Adrenal gland (tissue), 12 donors: ENCODE data around the gene OSCP1. TPM values are rescaled to one million over a fixed set of nuclear protein-coding genes. Genes with fewer than 3 reads are reported as not detected.

ENCODE experiments used
- DNase-seq, 7 donors: peaks; one replicate each; pipeline ENCODE4 v3.0.0-alpha.2; 2019 to 2020
- H3K27ac ChIP-seq, 5 donors: fragments of 200-600 bp; sonication (generic) in 4 of 5; 1 replicate in 3 of 5; 2 replicates in 2 of 5; pipeline versions ENCODE4 v1.5.1 to v1.8.0; 2016 to 2020; ENCODE audit warnings: mild to moderate bottlenecking in 1 of 5
- H3K27me3 ChIP-seq: fragments of 200-600 bp; 2 replicates; pipeline ENCODE4 v1.8.0; 2021
- H3K36me3 ChIP-seq, 2 donors: fragments of 200-600 bp; replicated peaks in 1 of 2; 1 replicate in 1 of 2; 2 replicates in 1 of 2; pipeline versions ENCODE4 v1.5.1 to v1.8.0; 2018 to 2022
- H3K4me1 ChIP-seq, 2 donors: fragments of 200-600 bp; replicated peaks in 1 of 2; 1 replicate in 1 of 2; 2 replicates in 1 of 2; pipeline versions ENCODE4 v1.5.1 to v1.8.0; 2018 to 2021
- H3K4me3 ChIP-seq, 4 donors: fragments of 200-600 bp; sonication (generic) in 3 of 4; one replicate each; pipeline ENCODE4 v1.5.1; 2016 to 2018
- H3K9me3 ChIP-seq, 3 donors: fragments of 200-600 bp; sonication (generic) in 1 of 3; replicated peaks in 1 of 3; 1 replicate in 2 of 3; 2 replicates in 1 of 3; pipeline versions ENCODE4 v1.5.1 to v1.8.0; 2016 to 2021
- POLR2A ChIP-seq, 2 donors: fragments of 450-650 bp; IDR thresholded peaks; one replicate each; pipeline ENCODE4 v1.6.1; 2017; ENCODE audit warnings: antibody characterized with exemption in 2 of 2, mild to moderate bottlenecking in 2 of 2, moderate library complexity in 1 of 2
- WGBS, 4 donors: extraction: QIAGEN DNeasy Blood & Tissue Kit in 2 of 4; methylation state at CpG; one replicate each; pipeline versions ENCODE4 v1.1.5 to v1.1.7; 2013 to 2017; 5-methylcytosine and 5-hydroxymethylcytosine counted together
- intact Hi-C, 2 donors: fragments of 100-400 bp; cut with DNase I; formaldehyde crosslinking; loops; one replicate each; pipeline versions ENCODE4 v1.14.1 to v1.15.0; 2022 to 2023
- polyA plus RNA-seq, 3 donors: library from polyadenylated mRNA; stranded (reverse); fragments of 200-250 nt in 2 of 3; fragments of 350-450 nt in 1 of 3; fragmentation: Illumina TruSeq in 1 of 3; extraction: RNeasy Lipid Tissue Mini Kit (QIAGEN cat#74804) in 1 of 3; gene quantifications; one replicate each; pipeline ENCODE4 v1.2.3, GENCODE V29; 2013 to 2014
- total RNA-seq, 9 donors: library from RNA; depleted of rRNA in 4 of 9; stranded (reverse); fragments of >200 nt in 4 of 9; fragments of 120-200 nt in 1 of 9; fragmentation: NEBNext Ultra II Directional in 1 of 9; extraction: Animal tissue kit (Norgen Biotek cat#: 25700) in 1 of 9; gene quantifications; one replicate each; pipeline versions ENCODE4 v1.1.0 to v1.2.4, GENCODE V29; 2013 to 2023
- TF ChIP-seq, protein P1 (sequence below), 6 experiments: fragments of 450-650 bp in 4 of 6; fragments of 200-600 bp in 2 of 6; sonication (generic) in 1 of 6; IDR thresholded peaks; 1 replicate in 5 of 6; 2 replicates in 1 of 6; pipeline versions ENCODE4 v1.5.1 to v1.8.0; 2016 to 2021; ENCODE audit warnings: antibody characterized with exemption in 6 of 6, mild to moderate bottlenecking in 2 of 6, moderate library complexity in 1 of 6
- donor health status: healthy with polysubstance abuse.
- donor health status: Bipolar disorder and iron deficiency.
- donor health status: DM: yes; HTN: yes; CAD: no.
- donor health status: DM: no; HTN: no; CAD: no.
- donor health status: DM: no; HTN: no; CAD: no.
- donor health status: DM: yes; HTN: yes; CAD: no.

The OSCP1 gene
- total and polyA plus RNA-seq, 12 donors: 5.5 to 29.9 (median 11.6) TPM

DNA sequence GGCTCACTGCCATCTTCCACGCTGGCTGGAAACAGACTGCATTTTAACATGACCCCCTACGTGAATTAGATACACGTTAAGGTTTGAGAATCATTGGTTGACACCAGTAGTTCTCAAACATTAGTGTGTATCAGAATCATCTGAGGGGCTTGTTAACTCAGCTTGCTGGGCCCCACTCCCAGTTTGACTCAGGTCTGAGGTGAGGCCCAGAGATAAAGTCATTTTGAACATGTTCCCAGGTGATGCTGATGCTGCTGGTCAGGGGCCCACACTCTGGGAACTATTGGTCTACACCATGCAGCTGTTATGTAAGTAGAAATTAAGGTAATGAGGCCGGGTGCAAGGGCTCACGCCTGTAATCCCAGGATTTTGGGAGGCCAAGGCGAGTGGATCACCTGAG, 53.9 kb downstream of the OSCP1 start:
- Histone ChIP-seq H3K4me3 (peak overlapping the region in 1 of 4 donors; percentile 64), H3K9me3 (no peaks in the 10 kb centered on the region), H3K27ac (no peak overlapping the region)

DNA sequence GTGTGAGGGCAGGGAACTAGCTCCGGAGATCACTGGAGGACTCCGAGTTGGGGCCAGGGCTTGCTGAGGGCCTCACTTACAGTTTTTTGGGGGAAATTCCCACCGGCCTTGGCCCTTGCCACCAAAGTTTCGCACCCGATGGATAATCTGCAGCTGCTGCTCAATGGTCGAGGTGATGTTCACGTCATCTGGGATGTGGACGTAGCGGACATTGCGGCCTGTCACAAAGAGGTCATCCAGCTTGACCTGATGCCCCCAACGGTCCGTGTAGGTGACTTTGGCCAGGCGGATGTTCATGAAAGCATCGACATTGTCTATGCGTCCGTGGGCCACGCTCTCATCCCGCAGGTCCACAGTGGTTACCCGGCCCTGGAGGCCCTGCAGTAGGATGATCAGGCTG, 56.6 kb downstream of the OSCP1 start:
- intact Hi-C loops: loop anchor here in 1 of 2 donors (10.0 kb wide), 1 partner anchor 249 kb away; the partner anchor contains the start of gene TRAPPC3
- peak in 1 of 7 donors; percentile 16 for DNase-seq
- no peak for TF ChIP-seq POLR2A (IDR thresholded peaks at IDR 0.05)
- TF ChIP-seq, protein P1, sequence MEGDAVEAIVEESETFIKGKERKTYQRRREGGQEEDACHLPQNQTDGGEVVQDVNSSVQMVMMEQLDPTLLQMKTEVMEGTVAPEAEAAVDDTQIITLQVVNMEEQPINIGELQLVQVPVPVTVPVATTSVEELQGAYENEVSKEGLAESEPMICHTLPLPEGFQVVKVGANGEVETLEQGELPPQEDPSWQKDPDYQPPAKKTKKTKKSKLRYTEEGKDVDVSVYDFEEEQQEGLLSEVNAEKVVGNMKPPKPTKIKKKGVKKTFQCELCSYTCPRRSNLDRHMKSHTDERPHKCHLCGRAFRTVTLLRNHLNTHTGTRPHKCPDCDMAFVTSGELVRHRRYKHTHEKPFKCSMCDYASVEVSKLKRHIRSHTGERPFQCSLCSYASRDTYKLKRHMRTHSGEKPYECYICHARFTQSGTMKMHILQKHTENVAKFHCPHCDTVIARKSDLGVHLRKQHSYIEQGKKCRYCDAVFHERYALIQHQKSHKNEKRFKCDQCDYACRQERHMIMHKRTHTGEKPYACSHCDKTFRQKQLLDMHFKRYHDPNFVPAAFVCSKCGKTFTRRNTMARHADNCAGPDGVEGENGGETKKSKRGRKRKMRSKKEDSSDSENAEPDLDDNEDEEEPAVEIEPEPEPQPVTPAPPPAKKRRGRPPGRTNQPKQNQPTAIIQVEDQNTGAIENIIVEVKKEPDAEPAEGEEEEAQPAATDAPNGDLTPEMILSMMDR (IDR thresholded peaks at IDR 0.05): no peak
- no peak overlapping the region for H3K27ac ChIP-seq
- peaks cover 0 to 35% of the 10 kb centered on the region in 2 donors for H3K36me3 ChIP-seq
- no peaks in the 10 kb centered on the region for H3K9me3 ChIP-seq
- peaks cover 7 to 15% of the 10 kb centered on the region in 2 donors for H3K4me1 ChIP-seq
- no peak overlapping the region for H3K4me3 ChIP-seq
- 87 to 96% (median 94%) methylated on average over 14 to 19 of the region's 19 CpGs for WGBS, 4 donors
- H3K27me3 ChIP-seq: no peaks in the 10 kb centered on the region

More for the DNA sequence above, 53.9 kb downstream of the OSCP1 start:
- intact Hi-C loops: loop anchor here in 1 of 2 donors (10.0 kb wide), 1 partner anchor 252 kb away; the partner anchor contains the start of gene TRAPPC3
- TF ChIP-seq, protein P1 (IDR thresholded peaks at IDR 0.05): no peak
- TF ChIP-seq POLR2A (IDR thresholded peaks at IDR 0.05): no peak
- no peak for DNase-seq
- 82 to 94% (median 92%) methylated on average over 6 of the region's 6 CpGs for WGBS, 4 donors
- H3K4me1 ChIP-seq: peaks cover 7 to 15% of the 10 kb centered on the region in 2 donors
- H3K36me3 ChIP-seq: peaks cover 0 to 30% of the 10 kb centered on the region in 2 donors
- no peaks in the 10 kb centered on the region for H3K27me3 ChIP-seq

DNA sequence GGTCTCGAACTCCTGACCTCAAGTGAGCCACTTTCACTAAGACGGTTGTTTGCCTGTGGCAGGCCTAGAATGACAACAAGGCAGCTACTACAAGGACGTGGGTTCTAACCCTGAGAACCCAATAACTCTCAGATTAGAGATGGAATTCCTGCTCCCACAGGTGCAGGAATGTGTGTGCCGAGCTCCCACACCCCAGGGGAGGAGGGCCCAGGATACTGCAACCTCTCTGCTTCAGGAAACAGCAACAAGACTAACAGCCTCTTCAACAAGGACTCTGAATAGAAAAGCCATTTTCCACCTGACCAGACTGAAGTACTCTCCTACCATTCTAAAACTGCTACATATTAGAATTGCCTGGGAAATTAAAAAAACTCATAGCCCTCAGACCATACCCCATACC, 57.4 kb downstream of the OSCP1 start:
- intact Hi-C loops: loop anchor here in 1 of 2 donors (10.0 kb wide), 1 partner anchor 248 kb away; the partner anchor contains the start of gene TRAPPC3
- H3K9me3 ChIP-seq: no peaks in the 10 kb centered on the region
- no peak for TF ChIP-seq POLR2A (IDR thresholded peaks at IDR 0.05)
- TF ChIP-seq, protein P1 (IDR thresholded peaks at IDR 0.05): no peak
- DNase-seq: no peak
- H3K4me1 ChIP-seq: peaks cover 7 to 18% of the 10 kb centered on the region in 2 donors
- WGBS, 4 donors: 89 to 94% (median 92%) methylated on average over 2 to 4 of the region's 4 CpGs
- no peak overlapping the region for H3K27ac ChIP-seq
- H3K4me3 ChIP-seq: no peak overlapping the region
- peaks cover 0 to 35% of the 10 kb centered on the region in 2 donors for H3K36me3 ChIP-seq
- no peaks in the 10 kb centered on the region for H3K27me3 ChIP-seq

DNA sequence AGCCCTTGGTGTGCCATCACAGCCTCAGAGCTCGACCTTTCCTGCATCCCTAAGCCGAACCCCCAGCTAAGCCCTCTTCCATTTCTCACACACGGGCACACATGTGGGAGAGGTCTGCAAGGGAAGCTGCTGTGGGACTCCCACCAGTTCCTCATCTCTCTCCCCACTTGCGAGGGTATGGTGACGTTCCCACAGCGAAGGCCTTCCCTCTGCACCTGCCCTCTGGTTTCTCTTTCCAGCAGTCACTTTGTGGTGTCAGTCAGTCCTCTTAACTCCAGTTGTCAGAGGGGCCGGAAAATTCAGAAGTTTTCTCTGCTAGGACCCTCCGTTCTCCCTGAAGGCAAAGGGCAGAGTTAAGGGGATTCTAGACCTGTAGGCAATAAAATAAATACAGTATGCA, 59.0 kb downstream of the OSCP1 start:
- H3K36me3 ChIP-seq: peaks cover 0 to 35% of the 10 kb centered on the region in 2 donors
- no peak for DNase-seq
- no peak overlapping the region for H3K4me3 ChIP-seq
- 91 to 95% (median 93%) methylated on average over 8 of the region's 8 CpGs for WGBS, 4 donors
- intact Hi-C loops: loop anchor here in 1 of 2 donors (10.0 kb wide), 1 partner anchor 246 kb away; the partner anchor contains the start of gene TRAPPC3
- no peak overlapping the region for H3K27ac ChIP-seq
- H3K4me1 ChIP-seq: peaks cover 12 to 23% of the 10 kb centered on the region in 2 donors
- H3K9me3 ChIP-seq: no peaks in the 10 kb centered on the region
- TF ChIP-seq POLR2A (IDR thresholded peaks at IDR 0.05): no peak
- TF ChIP-seq, protein P1 (IDR thresholded peaks at IDR 0.05): no peak
- H3K27me3 ChIP-seq: no peaks in the 10 kb centered on the region
